HEK293T (cell line): ENCODE results near the gene DRAM1.

Experiments
- FOXK2 ChIP-seq: fragments of 450-650 bp; IDR thresholded peaks from 2 replicates; pipeline ENCODE4 v1.6.1; 2016; ENCODE audit warnings: mild to moderate bottlenecking
- PKNOX1 ChIP-seq: fragments of 450-650 bp; IDR thresholded peaks from 2 replicates; pipeline ENCODE4 v1.6.1; 2016

GRCh38 chr12:101951002-101951670 lies 73.8 kb downstream of the DRAM1 start:
- no peak for TF ChIP-seq PKNOX1
- TF ChIP-seq FOXK2 = no peak
